Dermis microvascular lymphatic vessel endothelial cell (primary cell): ENCODE measurements around the gene PPM1E. TPM values are rescaled to one million over a fixed set of nuclear protein-coding genes. Genes with fewer than 3 reads are reported as not detected.

Experiments
- total RNA-seq: library from RNA; depleted of rRNA; stranded (reverse); fragments of >200 nt; gene quantifications from 2 replicates; pipeline ENCODE4 v1.2.1, GENCODE V29; 2014

The PPM1E gene
- total RNA-seq, 1 donor from 2014 or later = under 0.01 TPM

Other genes with a start within 250 kb of the PPM1E start
- gene MTMR4, start 241.2 kb upstream of the PPM1E start, total RNA-seq = 30.7 and 35.0 TPM in 2 replicates
- gene TEX14, start 63.8 kb upstream of the PPM1E start, total RNA-seq = under 0.01 TPM in 2 replicates
- 14.2 and 15.8 TPM in 2 replicates for gene RAD51C, start 63.3 kb upstream of the PPM1E start, total RNA-seq